HepG2 (cell line): Measurements from ENCODE around the gene C3orf18. TPM values are rescaled to one million over a fixed set of nuclear protein-coding genes. Genes with fewer than 3 reads are reported as not detected.

Experiments
- BATF2 ChIP-seq: sonication (generic); formaldehyde crosslinking; IDR thresholded peaks from 2 replicates; pipeline ENCODE4 v1.8.0; 2022; ENCODE audit warnings: mild to moderate bottlenecking, missing genetic modification reagents, moderate library complexity
- FOXA3 ChIP-seq: IDR thresholded peaks from 2 replicates; pipeline ENCODE4 v1.6.1; 2016; ENCODE audit warnings: missing genetic modification reagents, missing compliant biosample characterization
- FOXO1 ChIP-seq: sonication (generic); formaldehyde crosslinking; IDR thresholded peaks from 2 replicates; pipeline ENCODE4 v1.4.0; 2020; ENCODE audit warnings: missing genetic modification reagents
- HMG20B ChIP-seq: conservative IDR thresholded peaks from 2 replicates; pipeline ENCODE4 v1.6.1; 2016; ENCODE audit warnings: missing genetic modification reagents, missing compliant biosample characterization
- UBTF ChIP-seq: sonication (generic); formaldehyde crosslinking; IDR thresholded peaks from 2 replicates; pipeline ENCODE4 v1.4.0; 2020; ENCODE audit warnings: mild to moderate bottlenecking, missing genetic modification reagents
- ZKSCAN8 ChIP-seq: IDR thresholded peaks from 2 replicates; pipeline ENCODE4 v1.6.1; 2016; ENCODE audit warnings: borderline replicate concordance, missing genetic modification reagents, missing compliant biosample characterization
- ZNF281 ChIP-seq: sonication (generic); formaldehyde crosslinking; IDR thresholded peaks from 2 replicates; pipeline ENCODE4 v1.4.0; 2020; ENCODE audit warnings: missing genetic modification reagents, borderline replicate concordance
- ZNF589 ChIP-seq: sonication (generic); formaldehyde crosslinking; conservative IDR thresholded peaks from 2 replicates; pipeline ENCODE4 v1.8.0; 2022; ENCODE audit warnings: mild to moderate bottlenecking, moderate library complexity, missing genetic modification reagents
- ZNF713 ChIP-seq: sonication (generic); formaldehyde crosslinking; IDR thresholded peaks from 2 replicates; pipeline ENCODE4 v1.4.0; 2020; ENCODE audit warnings: mild to moderate bottlenecking, missing genetic modification reagents
- ZNF746 ChIP-seq: sonication (generic); formaldehyde crosslinking; IDR thresholded peaks from 2 replicates; pipeline ENCODE4 v1.8.0; 2022; ENCODE audit warnings: mild to moderate bottlenecking, missing genetic modification reagents
- polyA plus RNA-seq, 8 experiments: library from polyadenylated mRNA; depleted of rRNA in 3 of 8; stranded (reverse) in 7 of 8; unstranded in 1 of 8; fragments of >200 nt; fragmentation: Illumina TruSeq in 4 of 8; extraction: Trizol in 4 of 8; gene quantifications; 2 replicates each; pipeline versions ENCODE4 v1.2.1 to v1.2.3, GENCODE V29; 2011 to 2016; ENCODE audit warnings: low read depth in 4 of 8, missing spikeins in 1 of 8, mixed read lengths in 1 of 8; ENCODE audit not compliant: insufficient read depth in 1 of 8
- total RNA-seq, 5 experiments: library from RNA; depleted of rRNA; stranded (reverse); fragments of >200 nt; fragmentation: Illumina TruSeq; extraction: Trizol; gene quantifications; 2 replicates each; pipeline ENCODE4 v1.2.3, GENCODE V29; 2016; ENCODE audit warnings: low read depth in 1 of 5
- TF ChIP-seq, protein P1 (sequence below): sonication (generic); formaldehyde crosslinking; IDR thresholded peaks from 2 replicates; pipeline ENCODE4 v1.4.0; 2020; ENCODE audit warnings: missing genetic modification reagents, borderline replicate concordance
- TF ChIP-seq, protein P2 (sequence below): sonication (generic); formaldehyde crosslinking; IDR thresholded peaks from 2 replicates; pipeline ENCODE4 v1.4.0; 2020; ENCODE audit warnings: missing genetic modification reagents, borderline replicate concordance

Gene C3orf18
- total and polyA plus RNA-seq, 2 of the 13 experiments (the other 11 are each of a cell fraction or from before 2014, with no cell fraction given), result 1.6 to 4.8 TPM

DNA sequence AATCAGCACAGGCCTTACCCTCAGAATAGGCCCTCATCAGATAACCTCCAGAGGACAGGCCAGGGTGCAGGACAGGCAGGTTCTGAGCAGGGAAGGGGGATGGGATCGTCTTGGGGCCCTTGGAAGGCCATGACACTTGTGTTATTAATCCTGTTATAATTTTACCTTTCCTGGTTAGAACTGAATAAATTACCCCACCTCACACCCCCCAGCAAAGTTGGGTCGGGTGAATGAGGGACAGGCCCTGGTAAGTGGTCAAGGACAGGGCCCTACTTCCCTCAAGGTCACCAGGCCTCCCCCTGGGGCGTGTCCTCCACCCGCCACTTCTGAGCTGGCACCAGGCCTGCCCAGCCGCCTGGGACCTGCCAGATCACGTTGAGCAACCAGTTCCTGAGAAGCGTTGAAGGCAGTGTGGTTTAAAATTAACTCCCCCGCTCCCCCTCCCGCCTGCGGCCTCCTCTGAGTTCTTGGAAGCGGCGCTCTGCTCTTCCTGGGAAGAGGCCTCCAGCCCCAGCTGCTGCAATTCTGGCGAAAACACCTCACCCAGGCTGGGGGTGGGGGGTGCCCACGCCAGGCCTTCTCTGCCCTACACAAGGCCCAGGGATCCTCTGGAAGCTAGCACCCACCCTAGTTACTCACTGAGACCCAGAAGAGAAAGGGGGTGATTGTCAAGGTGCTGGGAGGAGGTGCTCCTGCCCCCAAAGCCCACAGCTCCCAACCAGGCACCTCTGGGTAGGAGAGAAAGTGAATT is 33.5 kb upstream of the C3orf18 start (continued):
- TF ChIP-seq, protein P1, sequence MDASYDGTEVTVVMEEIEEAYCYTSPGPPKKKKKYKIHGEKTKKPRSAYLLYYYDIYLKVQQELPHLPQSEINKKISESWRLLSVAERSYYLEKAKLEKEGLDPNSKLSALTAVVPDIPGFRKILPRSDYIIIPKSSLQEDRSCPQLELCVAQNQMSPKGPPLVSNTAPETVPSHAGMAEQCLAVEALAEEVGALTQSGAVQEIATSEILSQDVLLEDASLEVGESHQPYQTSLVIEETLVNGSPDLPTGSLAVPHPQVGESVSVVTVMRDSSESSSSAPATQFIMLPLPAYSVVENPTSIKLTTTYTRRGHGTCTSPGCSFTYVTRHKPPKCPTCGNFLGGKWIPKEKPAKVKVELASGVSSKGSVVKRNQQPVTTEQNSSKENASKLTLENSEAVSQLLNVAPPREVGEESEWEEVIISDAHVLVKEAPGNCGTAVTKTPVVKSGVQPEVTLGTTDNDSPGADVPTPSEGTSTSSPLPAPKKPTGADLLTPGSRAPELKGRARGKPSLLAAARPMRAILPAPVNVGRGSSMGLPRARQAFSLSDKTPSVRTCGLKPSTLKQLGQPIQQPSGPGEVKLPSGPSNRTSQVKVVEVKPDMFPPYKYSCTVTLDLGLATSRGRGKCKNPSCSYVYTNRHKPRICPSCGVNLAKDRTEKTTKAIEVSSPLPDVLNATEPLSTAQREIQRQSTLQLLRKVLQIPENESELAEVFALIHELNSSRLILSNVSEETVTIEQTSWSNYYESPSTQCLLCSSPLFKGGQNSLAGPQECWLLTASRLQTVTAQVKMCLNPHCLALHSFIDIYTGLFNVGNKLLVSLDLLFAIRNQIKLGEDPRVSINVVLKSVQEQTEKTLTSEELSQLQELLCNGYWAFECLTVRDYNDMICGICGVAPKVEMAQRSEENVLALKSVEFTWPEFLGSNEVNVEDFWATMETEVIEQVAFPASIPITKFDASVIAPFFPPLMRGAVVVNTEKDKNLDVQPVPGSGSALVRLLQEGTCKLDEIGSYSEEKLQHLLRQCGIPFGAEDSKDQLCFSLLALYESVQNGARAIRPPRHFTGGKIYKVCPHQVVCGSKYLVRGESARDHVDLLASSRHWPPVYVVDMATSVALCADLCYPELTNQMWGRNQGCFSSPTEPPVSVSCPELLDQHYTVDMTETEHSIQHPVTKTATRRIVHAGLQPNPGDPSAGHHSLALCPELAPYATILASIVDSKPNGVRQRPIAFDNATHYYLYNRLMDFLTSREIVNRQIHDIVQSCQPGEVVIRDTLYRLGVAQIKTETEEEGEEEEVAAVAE (CRISPR knock-in tag), result 0 out of 2 replicates have a peak, but pooled peaks have one; percentile 44
- TF ChIP-seq ZNF746 (CRISPR knock-in tag) (peak; percentile 85), ZKSCAN8 (CRISPR knock-in tag) (peak; percentile 77; the same call in 1 of the 2 replicates), UBTF (peak; percentile 89), FOXA3 (peak; percentile 69), ZNF713 (CRISPR knock-in tag) (0 out of 2 replicates have a peak, but pooled peaks have one; percentile 62), FOXO1 (CRISPR knock-in tag) (peak; percentile 63; the same call in 1 of the 2 replicates), ZNF281 (CRISPR knock-in tag) (peak; percentile 72), HMG20B (CRISPR knock-in tag) (peak; percentile 70), BATF2 (no peak), ZNF589 (CRISPR knock-in tag) (no peak)
- TF ChIP-seq, protein P2, sequence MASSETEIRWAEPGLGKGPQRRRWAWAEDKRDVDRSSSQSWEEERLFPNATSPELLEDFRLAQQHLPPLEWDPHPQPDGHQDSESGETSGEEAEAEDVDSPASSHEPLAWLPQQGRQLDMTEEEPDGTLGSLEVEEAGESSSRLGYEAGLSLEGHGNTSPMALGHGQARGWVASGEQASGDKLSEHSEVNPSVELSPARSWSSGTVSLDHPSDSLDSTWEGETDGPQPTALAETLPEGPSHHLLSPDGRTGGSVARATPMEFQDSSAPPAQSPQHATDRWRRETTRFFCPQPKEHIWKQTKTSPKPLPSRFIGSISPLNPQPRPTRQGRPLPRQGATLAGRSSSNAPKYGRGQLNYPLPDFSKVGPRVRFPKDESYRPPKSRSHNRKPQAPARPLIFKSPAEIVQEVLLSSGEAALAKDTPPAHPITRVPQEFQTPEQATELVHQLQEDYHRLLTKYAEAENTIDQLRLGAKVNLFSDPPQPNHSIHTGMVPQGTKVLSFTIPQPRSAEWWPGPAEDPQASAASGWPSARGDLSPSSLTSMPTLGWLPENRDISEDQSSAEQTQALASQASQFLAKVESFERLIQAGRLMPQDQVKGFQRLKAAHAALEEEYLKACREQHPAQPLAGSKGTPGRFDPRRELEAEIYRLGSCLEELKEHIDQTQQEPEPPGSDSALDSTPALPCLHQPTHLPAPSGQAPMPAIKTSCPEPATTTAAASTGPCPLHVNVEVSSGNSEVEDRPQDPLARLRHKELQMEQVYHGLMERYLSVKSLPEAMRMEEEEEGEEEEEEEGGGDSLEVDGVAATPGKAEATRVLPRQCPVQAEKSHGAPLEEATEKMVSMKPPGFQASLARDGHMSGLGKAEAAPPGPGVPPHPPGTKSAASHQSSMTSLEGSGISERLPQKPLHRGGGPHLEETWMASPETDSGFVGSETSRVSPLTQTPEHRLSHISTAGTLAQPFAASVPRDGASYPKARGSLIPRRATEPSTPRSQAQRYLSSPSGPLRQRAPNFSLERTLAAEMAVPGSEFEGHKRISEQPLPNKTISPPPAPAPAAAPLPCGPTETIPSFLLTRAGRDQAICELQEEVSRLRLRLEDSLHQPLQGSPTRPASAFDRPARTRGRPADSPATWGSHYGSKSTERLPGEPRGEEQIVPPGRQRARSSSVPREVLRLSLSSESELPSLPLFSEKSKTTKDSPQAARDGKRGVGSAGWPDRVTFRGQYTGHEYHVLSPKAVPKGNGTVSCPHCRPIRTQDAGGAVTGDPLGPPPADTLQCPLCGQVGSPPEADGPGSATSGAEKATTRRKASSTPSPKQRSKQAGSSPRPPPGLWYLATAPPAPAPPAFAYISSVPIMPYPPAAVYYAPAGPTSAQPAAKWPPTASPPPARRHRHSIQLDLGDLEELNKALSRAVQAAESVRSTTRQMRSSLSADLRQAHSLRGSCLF (CRISPR knock-in tag), result no peak
